B cell (primary cell): ENCODE data around the gene GPR25. TPM values are rescaled to one million over a fixed set of nuclear protein-coding genes. Genes with fewer than 3 reads are reported as not detected.

Experiments
- ATAC-seq: fragments of 200-7000 bp; cut with Tn5 transposase; one replicate; pipeline ENCODE4 v1.10.0; 2021; ENCODE audit warnings: low read depth, mild to moderate bottlenecking, moderate number of reproducible peaks, moderate library complexity
- CTCF ChIA-PET: fragments of 350-600 bp; sonication (Branson Sonifier 250); formaldehyde crosslinking; loops from one replicate; lab custom pipeline; 2021; ENCODE audit warnings: antibody characterized with exemption, inconsistent platforms; lab: Charles Lee
- POLR2A ChIA-PET: fragments of 350-600 bp; sonication (Branson Sonifier 250); formaldehyde crosslinking; loops from one replicate; lab custom pipeline; 2021; ENCODE audit warnings: antibody characterized with exemption; lab: Charles Lee
- DNase-seq: peaks from one replicate; pipeline ENCODE4 v3.0.0; 2013
- H2AFZ ChIP-seq: 2 replicates; pipeline ENCODE4 v1.6.1; 2012; ENCODE audit warnings: mild to moderate bottlenecking, low read depth, low read length; ENCODE audit not compliant: insufficient read depth, poor library complexity, severe bottlenecking
- H3K27ac ChIP-seq, 2 donors: 1 replicate in 1 of 2; 2 replicates in 1 of 2; pipeline ENCODE4 v1.5.1; 2012 to 2013; ENCODE audit warnings: low read length in 2 of 2, mild to moderate bottlenecking in 2 of 2, moderate library complexity in 1 of 2
- H3K27me3 ChIP-seq, 4 experiments: fragments of 200-600 bp in 1 of 4; sonication (generic) in 1 of 4; replicated peaks in 1 of 4; 1 replicate in 2 of 4; 2 replicates in 2 of 4; pipeline versions ENCODE4 v1.6.1 to v1.7.0; 2013 to 2016; ENCODE audit warnings: low read length in 3 of 4, mild to moderate bottlenecking in 2 of 4, mixed read lengths in 1 of 4, moderate library complexity in 1 of 4; ENCODE audit not compliant: insufficient read depth in 4 of 4, control insufficient read depth in 3 of 4; ENCODE audit errors: control extremely low read depth in 1 of 4
- H3K36me3 ChIP-seq, 2 experiments: replicated peaks in 1 of 2; 1 replicate in 1 of 2; 2 replicates in 1 of 2; pipeline versions ENCODE4 v1.6.1 to v1.7.1; 2013; ENCODE audit warnings: low read length in 1 of 2; ENCODE audit not compliant: insufficient read depth in 2 of 2, control insufficient read depth in 1 of 2; ENCODE audit errors: control extremely low read depth in 1 of 2, extremely low read depth in 1 of 2
- H3K4me1 ChIP-seq, 2 donors: fragments of 200-600 bp in 1 of 2; sonication (generic) in 1 of 2; 1 replicate in 1 of 2; 2 replicates in 1 of 2; pipeline versions ENCODE4 v1.5.1 to v1.6.1; 2013 to 2017; ENCODE audit warnings: low read length in 2 of 2; ENCODE audit not compliant: control insufficient read depth in 2 of 2, insufficient read depth in 2 of 2
- H3K4me2 ChIP-seq: replicated peaks from 2 replicates; pipeline ENCODE3; 2012; ENCODE audit warnings: mild to moderate bottlenecking, low read depth, low read length; ENCODE audit not compliant: poor library complexity, severe bottlenecking
- H3K4me3 ChIP-seq, 5 experiments: fragments of 200-600 bp in 1 of 5; sonication (generic) in 1 of 5; 1 replicate in 3 of 5; 2 replicates in 2 of 5; pipeline versions ENCODE4 v1.5.1 to v1.7.0; 2011 to 2016; ENCODE audit warnings: low read length in 4 of 5, mild to moderate bottlenecking in 4 of 5, low read depth in 2 of 5, control low read depth in 1 of 5, moderate library complexity in 1 of 5; ENCODE audit not compliant: insufficient read depth in 1 of 5; ENCODE audit errors: control extremely low read depth in 1 of 5, extremely low read depth in 1 of 5
- H3K79me2 ChIP-seq: fragments of 200-600 bp; sonication (generic); one replicate; pipeline ENCODE4 v1.6.0; 2016; ENCODE audit warnings: low read length; ENCODE audit not compliant: control insufficient read depth, insufficient read depth
- H3K9ac ChIP-seq: fragments of 200-600 bp; sonication (generic); 2 replicates; pipeline ENCODE4 v1.6.1; 2017; ENCODE audit warnings: mild to moderate bottlenecking, low read length, moderate library complexity
- H3K9me3 ChIP-seq, 3 donors: one replicate each; pipeline versions ENCODE4 v1.6.1 to v1.7.1; 2013; ENCODE audit warnings: low read length in 2 of 3; ENCODE audit not compliant: control insufficient read depth in 2 of 3, insufficient read depth in 1 of 3; ENCODE audit errors: control extremely low read depth in 1 of 3
- H4K20me1 ChIP-seq: 2 replicates; pipeline ENCODE4 v1.6.0; 2012; ENCODE audit warnings: mild to moderate bottlenecking, low read length; ENCODE audit not compliant: insufficient read depth, control insufficient read depth, poor library complexity, severe bottlenecking
- H3K27ac Mint-ChIP-seq: one replicate; pipeline ENCODE4 v1.8.0; 2021; ENCODE audit warnings: mixed read lengths
- H3K27me3 Mint-ChIP-seq: one replicate; pipeline ENCODE4 v1.8.0; 2021; ENCODE audit warnings: mixed read lengths
- H3K4me1 Mint-ChIP-seq: one replicate; pipeline ENCODE4 v1.8.0; 2021; ENCODE audit warnings: mixed read lengths
- H3K4me3 Mint-ChIP-seq: one replicate; pipeline ENCODE4 v1.8.0; 2021; ENCODE audit warnings: mixed read lengths
- H3K9me3 Mint-ChIP-seq: one replicate; pipeline ENCODE4 v1.8.0; 2022; ENCODE audit warnings: mixed read lengths; ENCODE audit not compliant: insufficient read depth
- EZH2 ChIP-seq: IDR thresholded peaks from 2 replicates; pipeline ENCODE4 v1.6.1; 2012; ENCODE audit warnings: borderline replicate concordance, low read depth, mild to moderate bottlenecking, moderate library complexity, low read length; ENCODE audit not compliant: insufficient read depth, poor library complexity, severe bottlenecking
- WGBS: methylation state at CpG from one replicate; pipeline ENCODE4 v1.1.5; 2013; ENCODE audit warnings: missing lambda C conversion rate; ENCODE audit not compliant: insufficient coverage; 5-methylcytosine and 5-hydroxymethylcytosine counted together
- intact Hi-C: fragments of 100-400 bp; cut with micrococcal nuclease; formaldehyde crosslinking; loops from one replicate; pipeline ENCODE4 v1.10.0; 2022
- polyA plus RNA-seq: library from polyadenylated mRNA; depleted of rRNA; stranded (reverse); fragments of >200 nt; gene quantifications from 2 replicates; pipeline ENCODE4 v1.2.3, GENCODE V29; 2012
- total RNA-seq, 2 donors: library from RNA; stranded (reverse); fragments of 120-200 nt in 1 of 2; gene quantifications; 1 replicate in 1 of 2; 2 replicates in 1 of 2; pipeline versions ENCODE4 v1.2.3 to v1.2.4, GENCODE V29; 2013 to 2022
- TF ChIP-seq, protein P1 (sequence below): fragments of 200-600 bp; IDR thresholded peaks from one replicate; pipeline ENCODE4 v1.8.0; 2022; ENCODE audit warnings: antibody characterized with exemption, mild to moderate bottlenecking

GPR25 gene
- total and polyA plus RNA-seq, 2 donors (not counting 1 experiment from before 2014, with no cell fraction given) = 1.8 to 3.1 TPM

DNA sequence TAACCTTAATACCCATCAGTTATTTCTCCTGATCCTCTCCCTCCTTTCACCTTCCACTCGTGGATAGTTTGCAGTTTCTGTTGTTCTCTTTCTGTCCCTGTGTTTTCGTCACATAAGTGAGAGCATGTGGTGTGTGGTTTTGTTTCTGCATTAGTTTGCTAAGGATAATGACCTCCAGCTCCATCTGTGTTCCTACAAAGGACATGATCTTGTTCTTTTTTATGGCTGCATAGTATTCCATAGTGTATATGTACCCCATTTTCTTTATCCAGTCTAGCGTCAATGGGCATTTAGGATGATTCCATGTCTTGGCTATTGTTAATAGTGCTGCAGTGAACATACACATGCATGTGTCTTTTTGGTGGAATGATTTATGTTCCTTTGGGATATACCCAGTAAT lies 36.6 kb upstream of the GPR25 start:
- Histone ChIP-seq H3K27me3 (no peaks in the 10 kb centered on the region), H3K79me2 (no peaks in the 10 kb centered on the region), H3K9me3 (no peaks in the 10 kb centered on the region), H2AFZ (no peak overlapping the region), H3K9ac (no peak overlapping the region), H4K20me1 (no peaks in the 10 kb centered on the region), H3K27ac (no peak overlapping the region), H3K4me1 (no peaks in the 10 kb centered on the region), H3K36me3 (no peaks in the 10 kb centered on the region), H3K4me3 (no peak overlapping the region), H3K4me2 (no peak overlapping the region)
- H3K4me3 Mint-ChIP-seq = no peak overlapping the region
- WGBS = 100% methylated on average over 1 of the region's 3 CpGs
- DNase-seq = no peak
- H3K27ac Mint-ChIP-seq = no peak overlapping the region
- no peaks in the 10 kb centered on the region for H3K4me1 Mint-ChIP-seq
- peaks cover 2% of the 10 kb centered on the region for H3K27me3 Mint-ChIP-seq
- no peaks in the 10 kb centered on the region for H3K9me3 Mint-ChIP-seq
- no peak for ATAC-seq
- ChIA-PET POLR2A (no interaction called here), CTCF (interaction anchor here (1.0 to 1.7 kb wide), 3 partner anchors 15 to 274 kb away, joined by 3 to 4 read pairs (median 4); no protein-coding TSS in a partner anchor)
- intact Hi-C loops = loop anchor here (10.0 kb wide), 1 partner anchor 281 kb away; no protein-coding TSS in a partner anchor
- TF ChIP-seq, protein P1, sequence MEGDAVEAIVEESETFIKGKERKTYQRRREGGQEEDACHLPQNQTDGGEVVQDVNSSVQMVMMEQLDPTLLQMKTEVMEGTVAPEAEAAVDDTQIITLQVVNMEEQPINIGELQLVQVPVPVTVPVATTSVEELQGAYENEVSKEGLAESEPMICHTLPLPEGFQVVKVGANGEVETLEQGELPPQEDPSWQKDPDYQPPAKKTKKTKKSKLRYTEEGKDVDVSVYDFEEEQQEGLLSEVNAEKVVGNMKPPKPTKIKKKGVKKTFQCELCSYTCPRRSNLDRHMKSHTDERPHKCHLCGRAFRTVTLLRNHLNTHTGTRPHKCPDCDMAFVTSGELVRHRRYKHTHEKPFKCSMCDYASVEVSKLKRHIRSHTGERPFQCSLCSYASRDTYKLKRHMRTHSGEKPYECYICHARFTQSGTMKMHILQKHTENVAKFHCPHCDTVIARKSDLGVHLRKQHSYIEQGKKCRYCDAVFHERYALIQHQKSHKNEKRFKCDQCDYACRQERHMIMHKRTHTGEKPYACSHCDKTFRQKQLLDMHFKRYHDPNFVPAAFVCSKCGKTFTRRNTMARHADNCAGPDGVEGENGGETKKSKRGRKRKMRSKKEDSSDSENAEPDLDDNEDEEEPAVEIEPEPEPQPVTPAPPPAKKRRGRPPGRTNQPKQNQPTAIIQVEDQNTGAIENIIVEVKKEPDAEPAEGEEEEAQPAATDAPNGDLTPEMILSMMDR = no peak
- TF ChIP-seq EZH2 = no peak

DNA sequence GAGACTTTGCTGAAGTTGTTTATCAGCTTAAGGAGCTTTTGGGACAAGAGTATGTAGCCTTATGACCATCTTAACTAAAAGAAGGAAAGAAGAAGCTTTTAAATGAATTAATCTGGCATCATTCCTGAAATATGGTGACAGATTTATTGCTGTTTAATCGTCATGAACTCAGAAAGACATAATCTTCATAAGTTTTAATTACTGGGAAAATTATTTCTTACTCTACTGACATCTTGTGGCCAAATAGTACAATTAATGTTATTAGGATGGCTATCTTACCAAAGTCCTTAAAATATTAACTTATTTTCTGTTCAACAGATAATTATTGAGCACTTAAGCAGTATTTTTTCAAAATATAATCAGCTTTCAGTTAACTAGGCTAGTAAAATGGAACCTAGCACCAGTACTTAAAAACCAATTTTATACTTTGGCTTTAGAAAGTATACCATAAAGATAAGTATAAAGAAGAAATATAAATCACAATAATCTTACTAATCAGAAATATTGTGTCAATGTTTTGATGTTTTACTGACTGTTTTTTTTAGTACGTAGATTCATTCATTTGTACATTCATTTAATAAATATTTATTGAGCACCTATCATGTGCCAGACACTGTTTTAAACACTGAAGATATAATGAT lies 34.7 kb upstream of the GPR25 start:
- no peaks in the 10 kb centered on the region for H3K79me2 ChIP-seq
- peak; percentile 8 for DNase-seq

More for the DNA sequence above, 34.7 kb upstream of the GPR25 start:
- no peak overlapping the region for H3K4me2 ChIP-seq
- H3K4me1 Mint-ChIP-seq = no peaks in the 10 kb centered on the region
- no peaks in the 10 kb centered on the region for H3K9me3 Mint-ChIP-seq
- intact Hi-C loops = loop anchor here (1.0 to 10.0 kb wide), 2 partner anchors 216 to 283 kb away; no protein-coding TSS in a partner anchor
- H3K4me1 ChIP-seq = no peaks in the 10 kb centered on the region
- H3K36me3 ChIP-seq = no peaks in the 10 kb centered on the region
- H3K27me3 ChIP-seq = no peaks in the 10 kb centered on the region
- H3K27me3 Mint-ChIP-seq = no peaks in the 10 kb centered on the region
- H3K27ac Mint-ChIP-seq = no peak overlapping the region
- H3K4me3 ChIP-seq = no peak overlapping the region
- TF ChIP-seq, protein P1 = peak; percentile 73
- no peak for TF ChIP-seq EZH2
- H3K4me3 Mint-ChIP-seq = no peak overlapping the region
- CTCF ChIA-PET = interaction anchor here (0.8 to 3.3 kb wide), 6 partner anchors 13 to 282 kb away, joined by 3 to 14 read pairs (median 5); no protein-coding TSS in a partner anchor
- no CpG with 5 or more reads among the region's 2 CpGs for WGBS
- ATAC-seq = no peak
- H3K27ac ChIP-seq = no peak overlapping the region
- H2AFZ ChIP-seq = no peak overlapping the region
- no peak overlapping the region for H3K9ac ChIP-seq
- POLR2A ChIA-PET = no interaction called here
- no peaks in the 10 kb centered on the region for H3K9me3 ChIP-seq
- no peaks in the 10 kb centered on the region for H4K20me1 ChIP-seq
